Germinal center (tissue), 1 donor: ENCODE measurements around the gene BAIAP2.
A peak's percentile ranks its signal among the peaks of the same experiment; 100 is the strongest.

Source experiments
- DNase-seq: peaks from one replicate; pipeline ENCODE4 v3.0.0; 2012; ENCODE audit warnings: mixed read lengths, low spot score

The BAIAP2 gene

GRCh38 chr17:81090361-81091136, 55.6 kb downstream of the BAIAP2 start:
- peak; percentile 57 for DNase-seq

- no peak for DNase-seq
Measured at GRCh38 chr17:81091154-81091553, 56.2 kb downstream of the BAIAP2 start.

DNA sequence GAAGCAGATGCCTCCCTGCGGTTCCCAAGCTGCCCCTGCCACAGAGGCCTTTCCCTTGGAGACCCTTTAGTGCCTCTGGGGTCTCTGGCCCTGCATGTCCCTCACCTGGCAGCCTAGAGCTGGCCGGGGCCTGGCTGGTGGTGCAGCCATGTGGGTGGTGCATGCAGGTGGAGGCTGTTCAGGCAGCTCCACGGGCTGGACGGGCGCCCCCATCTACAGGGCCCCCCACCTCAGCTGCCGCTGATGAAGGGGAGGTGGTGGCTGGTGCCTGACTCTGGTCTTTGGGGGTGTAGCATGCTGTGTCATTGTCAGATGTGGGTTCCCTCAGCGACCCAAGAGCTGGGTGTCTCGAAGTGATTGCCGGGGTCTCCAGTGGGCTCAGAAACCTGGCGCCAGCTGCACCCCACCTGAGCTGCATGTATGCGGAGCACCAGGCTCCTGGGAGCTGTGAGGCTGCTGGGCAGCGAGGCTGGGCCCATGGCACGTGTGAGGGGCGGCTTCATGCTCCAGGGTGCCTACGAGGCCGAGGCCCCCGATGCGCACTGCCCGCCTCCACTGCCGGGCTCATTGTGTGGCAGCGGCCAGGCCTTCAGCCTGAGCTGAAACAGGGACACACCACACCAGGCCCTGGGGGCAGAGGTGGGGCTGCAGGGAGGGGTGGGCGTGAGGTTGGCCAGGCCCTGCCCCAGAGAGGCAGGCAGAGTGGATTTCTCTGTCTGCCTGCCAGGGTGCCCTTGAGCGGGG, 57.0 kb downstream of the BAIAP2 start:
- no peak for DNase-seq

DNA sequence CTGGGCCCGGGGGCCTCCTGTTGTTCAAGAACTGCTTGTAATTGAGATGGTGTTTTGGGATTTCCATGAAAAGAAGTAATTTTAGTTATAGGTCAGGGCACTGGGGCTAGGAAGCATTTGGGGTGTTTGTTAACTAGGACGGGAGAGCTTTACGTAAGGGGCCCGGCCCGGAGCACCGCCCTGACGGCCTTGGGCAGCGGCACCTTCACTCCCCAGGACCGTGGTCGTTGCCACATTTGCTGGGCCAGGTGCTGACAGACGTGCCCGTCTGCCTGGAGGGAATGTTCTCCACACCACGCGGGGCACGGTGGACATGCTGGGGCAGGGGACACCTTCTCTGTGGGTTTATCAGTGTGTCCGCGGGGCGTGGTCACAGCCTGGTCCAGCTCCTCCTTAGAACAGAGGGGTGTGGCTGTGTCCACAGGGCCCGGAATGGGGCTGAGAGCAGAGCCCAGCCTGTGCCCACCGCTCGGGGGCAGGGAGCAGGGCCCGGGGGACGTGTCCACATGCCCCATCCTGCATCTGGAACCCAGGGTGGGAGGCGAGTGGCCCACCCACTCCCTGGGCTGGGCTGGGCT, 57.7 kb downstream of the BAIAP2 start:
- no peak for DNase-seq

DNA sequence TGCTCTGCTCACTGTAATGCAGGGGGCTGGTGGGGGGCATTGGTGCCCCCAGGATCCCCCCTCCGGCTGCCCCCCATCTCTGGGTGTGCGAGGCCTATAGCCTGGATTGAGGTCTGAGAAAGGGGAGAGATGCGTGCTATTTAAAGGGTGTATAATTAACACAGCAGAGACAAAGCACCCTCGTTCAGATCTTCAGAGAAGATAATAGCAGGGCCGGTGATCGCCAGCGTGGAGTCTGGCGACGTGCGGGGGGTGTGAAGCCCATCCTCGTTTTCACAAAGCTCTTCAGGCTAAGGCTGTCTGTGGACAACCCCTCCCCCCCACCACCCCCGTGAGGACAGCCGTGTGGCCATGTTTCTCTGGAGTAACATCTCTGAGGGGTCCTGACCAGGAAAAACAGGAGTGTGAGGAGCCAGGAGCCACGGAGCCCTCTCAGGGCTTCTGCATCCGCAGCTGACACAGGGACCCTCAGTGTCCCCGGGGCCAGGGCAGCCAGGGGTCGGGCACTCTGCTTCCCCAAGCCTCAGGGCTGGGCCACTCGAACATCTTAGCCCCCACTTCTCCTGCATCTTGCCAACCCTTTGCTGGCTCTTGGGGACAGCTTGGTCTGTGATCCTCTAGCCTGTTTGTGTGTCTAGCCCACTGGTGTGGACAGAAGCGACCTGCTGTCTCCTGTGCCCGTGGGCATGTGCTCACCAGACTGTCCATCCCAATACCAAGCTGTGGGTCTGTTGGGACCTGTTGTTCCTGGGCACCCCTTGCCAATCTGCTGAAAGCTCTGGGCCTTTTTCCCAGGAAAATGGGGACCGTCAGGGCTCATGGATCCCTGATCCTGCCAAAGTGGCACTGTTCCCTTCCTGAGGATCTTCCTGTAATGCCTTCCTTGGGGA, 58.9 kb downstream of the BAIAP2 start:
- DNase-seq, result no peak

GRCh38 chr17:81094509-81095382, 59.8 kb downstream of the BAIAP2 start:
- no peak for DNase-seq

DNA sequence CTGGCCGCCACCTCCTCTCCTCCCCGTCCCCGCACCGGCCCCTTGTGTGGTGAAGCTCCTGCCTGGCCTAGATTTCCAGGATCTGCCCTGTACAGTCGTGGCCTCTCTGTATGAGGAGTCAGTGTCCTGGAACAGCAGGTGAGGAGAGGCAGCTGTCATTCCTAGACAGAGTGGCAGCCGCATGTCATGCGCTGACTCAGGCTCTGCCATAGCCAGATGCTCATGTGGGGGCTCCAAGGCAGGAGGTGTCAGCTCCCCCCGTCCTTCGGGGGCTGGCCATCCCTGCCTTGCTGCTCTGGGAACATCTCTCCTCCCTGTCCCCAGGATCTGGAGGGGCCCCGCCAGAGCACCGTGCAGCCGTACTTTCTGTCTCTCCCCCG, 60.4 kb downstream of the BAIAP2 start:
- no peak for DNase-seq

GRCh38 chr17:81096741-81097133, 61.8 kb downstream of the BAIAP2 start:
- DNase-seq, result no peak

GRCh38 chr17:81097134-81097942, 62.4 kb downstream of the BAIAP2 start:
- DNase-seq, result peak; percentile 26

GRCh38 chr17:81097943-81098308, 63.0 kb downstream of the BAIAP2 start:
- no peak for DNase-seq

GRCh38 chr17:81099888-81100287, 64.9 kb downstream of the BAIAP2 start:
- DNase-seq, result no peak

DNA sequence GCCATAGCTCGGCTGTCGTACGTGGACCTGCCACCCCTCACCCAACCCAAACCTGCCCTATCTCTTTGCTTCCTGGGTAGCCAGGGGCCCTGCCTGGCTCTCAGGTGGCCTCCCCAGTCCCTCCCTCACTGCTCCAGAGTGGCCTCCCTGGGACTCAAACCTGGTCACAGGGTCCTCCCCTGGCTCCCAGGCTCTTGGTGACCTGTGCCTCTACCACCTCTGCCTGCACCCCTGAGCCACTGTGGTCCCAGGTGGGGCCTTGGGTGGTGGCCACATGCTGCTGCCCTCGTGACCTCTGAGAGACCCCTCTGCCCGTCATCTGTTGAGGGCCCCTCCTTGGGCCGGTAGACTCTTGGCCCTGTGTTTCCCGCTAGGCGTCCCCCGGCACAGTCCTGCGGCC, 65.7 kb downstream of the BAIAP2 start:
- DNase-seq, result no peak

DNA sequence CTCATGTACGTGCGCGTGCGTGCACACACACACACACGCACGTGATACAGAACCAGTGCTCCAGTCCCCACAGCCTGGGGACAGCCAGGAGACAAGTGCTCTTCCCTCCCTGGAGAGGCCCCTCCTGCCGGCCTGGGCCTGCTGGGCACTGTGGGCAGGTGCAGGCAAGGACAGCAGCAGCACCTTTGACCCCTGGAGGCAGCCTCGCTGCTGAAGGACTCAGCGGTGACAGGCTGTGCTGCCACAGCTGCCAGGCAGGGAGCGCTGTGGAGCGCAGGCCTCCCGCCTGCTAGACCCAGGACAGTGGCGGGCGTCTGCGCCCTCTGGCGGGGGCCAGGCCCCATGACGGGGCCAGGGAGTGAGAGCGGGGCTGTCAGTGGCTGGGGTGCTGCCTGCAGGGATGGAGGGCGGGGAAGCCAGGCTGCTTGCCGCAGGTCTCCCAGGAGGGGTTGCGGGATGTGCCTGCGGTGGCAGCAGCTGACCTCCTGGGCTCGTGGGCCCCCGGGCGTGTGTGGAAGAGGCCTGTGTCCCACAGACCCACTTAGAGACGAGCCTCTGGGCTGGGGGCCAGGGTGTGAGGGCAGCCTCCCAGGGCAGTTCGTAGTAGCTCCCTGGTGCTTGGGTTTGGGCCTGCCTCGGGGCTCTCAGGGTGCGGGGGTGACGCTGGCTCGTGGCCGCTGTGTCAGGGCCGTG, 66.8 kb downstream of the BAIAP2 start:
- peak; percentile 97 for DNase-seq

GRCh38 chr17:81102352-81102751, 67.4 kb downstream of the BAIAP2 start:
- DNase-seq, result no peak

DNA sequence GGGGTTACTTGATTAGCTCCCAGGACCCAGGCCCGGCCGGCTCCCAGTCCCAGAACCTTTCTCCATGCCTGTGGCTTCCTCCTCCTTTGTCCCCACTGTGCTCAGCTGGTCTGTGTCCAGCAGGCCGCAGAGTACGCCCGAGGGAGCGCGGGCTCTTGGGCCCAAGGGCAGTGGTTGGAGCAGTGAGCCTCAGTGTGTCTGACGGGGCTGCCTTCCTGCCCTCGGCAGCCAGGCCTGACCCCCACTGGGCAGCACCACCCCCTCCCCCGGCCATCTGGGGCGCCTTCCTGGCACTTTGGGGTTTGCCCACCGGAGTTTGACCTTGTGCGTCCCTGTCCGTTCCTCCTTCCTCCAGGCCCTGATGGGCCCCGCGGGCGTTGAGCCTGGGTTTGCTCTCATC, 67.9 kb downstream of the BAIAP2 start:
- DNase-seq, result no peak

GRCh38 chr17:81103379-81103778, 68.4 kb downstream of the BAIAP2 start:
- DNase-seq, result no peak

DNA sequence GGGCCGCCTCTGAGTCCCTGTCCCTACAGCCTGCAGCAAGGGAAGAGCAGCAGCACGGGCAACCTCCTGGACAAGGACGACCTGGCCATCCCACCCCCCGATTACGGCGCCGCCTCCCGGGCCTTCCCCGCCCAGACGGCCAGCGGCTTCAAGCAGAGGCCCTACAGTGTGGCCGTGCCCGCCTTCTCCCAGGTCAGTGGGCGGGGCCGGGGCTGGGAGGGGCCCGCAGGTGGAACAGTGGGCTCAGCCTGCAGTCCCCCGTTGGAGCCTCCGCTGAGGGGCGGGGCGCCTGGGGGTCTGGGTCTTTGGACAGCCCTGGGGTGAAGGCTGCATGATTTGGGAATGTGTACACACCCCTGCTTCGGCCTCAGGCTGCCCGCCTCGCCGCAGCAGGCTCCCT, 71.8 kb downstream of the BAIAP2 start:
- no peak for DNase-seq

GRCh38 chr17:81108220-81108619, 73.3 kb downstream of the BAIAP2 start:
- DNase-seq, result no peak

DNA sequence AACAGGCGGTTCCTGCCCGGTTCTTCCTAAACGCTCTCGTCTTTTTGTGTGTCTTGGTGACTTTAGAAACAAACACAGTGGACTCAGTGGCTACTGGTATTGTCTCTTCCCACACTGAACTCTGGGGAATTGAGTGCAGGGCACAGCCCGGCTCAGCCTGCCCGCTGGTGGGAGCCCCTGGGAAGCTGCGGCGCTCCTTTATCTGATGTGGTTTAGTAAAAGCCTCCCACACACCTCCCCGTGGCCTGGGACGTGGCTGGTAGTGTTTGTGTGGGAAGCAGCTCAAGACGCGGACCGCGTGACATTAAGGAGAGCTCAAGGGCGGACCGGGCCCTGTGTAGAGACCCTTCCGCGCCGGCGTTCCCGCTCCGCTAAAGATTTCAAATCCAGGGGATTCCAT, 75.0 kb downstream of the BAIAP2 start:
- no peak for DNase-seq

DNA sequence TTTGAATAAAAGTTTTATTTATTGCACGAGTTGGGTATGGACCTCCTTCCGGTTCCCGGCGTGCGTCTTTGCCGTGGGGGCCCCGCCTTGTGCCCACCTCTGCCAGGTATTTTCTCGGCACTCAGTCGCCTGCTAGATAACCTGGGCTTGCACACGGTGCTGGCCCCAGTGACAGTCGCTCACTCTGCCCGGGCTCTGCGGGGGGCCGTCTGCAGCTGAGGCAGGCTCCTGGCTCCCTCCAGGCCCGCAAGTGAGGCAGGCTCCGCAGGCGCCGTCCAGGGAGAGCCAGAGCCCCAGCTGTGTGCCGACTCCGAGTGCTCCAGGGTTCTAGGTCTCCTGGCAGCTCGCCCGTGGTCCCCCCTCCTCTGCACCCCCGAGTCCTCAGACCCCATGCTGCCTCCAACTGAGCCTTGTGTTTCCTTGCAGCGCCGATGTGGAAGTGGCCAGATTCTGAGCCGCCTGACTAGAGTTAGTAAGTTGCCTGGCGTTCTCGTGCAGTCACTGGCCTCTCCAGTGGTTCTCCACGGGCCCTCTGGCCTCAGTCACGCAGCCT, 75.6 kb downstream of the BAIAP2 start:
- DNase-seq, result no peak
